IMR-90 (cell line): ENCODE results near the gene ZNF783. TPM values are rescaled to one million over a fixed set of nuclear protein-coding genes. Genes with fewer than 3 reads are reported as not detected.

Experiments
- ATAC-seq: fragments of 200-7000 bp; cut with Tn5 transposase; 2 replicates; pipeline ENCODE4 v1.9.1; 2020; ENCODE audit warnings: low read depth, mild to moderate bottlenecking, moderate library complexity
- BruUV-seq: library from RNA; stranded (reverse); fragments of 400-500 nt; replicated peaks from 2 replicates; lab custom pipeline; 2021; lab: Mats Ljungman, UMichigan
- CTCF ChIA-PET: fragments of 300-600 bp; formaldehyde crosslinking; extraction: SDS; loops from one replicate; lab custom pipeline; 2021; ENCODE audit warnings: antibody characterized with exemption; lab: Yijun Ruan, JAX
- POLR2A ChIA-PET: fragments of 300-600 bp; sonication (Branson Sonifier 250); formaldehyde crosslinking; loops from one replicate; lab custom pipeline; 2022; ENCODE audit warnings: antibody characterized with exemption; ENCODE audit not compliant: unreplicated experiment; lab: Charles Lee
- DNase-seq: peaks from one replicate; pipeline ENCODE4 v3.0.0; 2013
- H2AFZ ChIP-seq: replicated peaks from 2 replicates; pipeline ENCODE3; 2013; ENCODE audit warnings: low read length, mild to moderate bottlenecking; ENCODE audit not compliant: poor library complexity
- H2AK5ac ChIP-seq: 2 replicates; pipeline ENCODE4 v1.6.1; 2013; ENCODE audit warnings: low read depth, low read length, inconsistent platforms
- H2AK9ac ChIP-seq: replicated peaks from 2 replicates; pipeline ENCODE3; 2013; ENCODE audit warnings: mild to moderate bottlenecking, low read depth, low read length, moderate library complexity; ENCODE audit not compliant: poor library complexity
- H2BK120ac ChIP-seq: 2 replicates; pipeline ENCODE4 v1.6.1; 2013; ENCODE audit warnings: low read depth, low read length, inconsistent platforms
- H2BK15ac ChIP-seq: 3 replicates; pipeline ENCODE4 v1.6.1; 2013; ENCODE audit warnings: low read depth, low read length, inconsistent platforms
- H2BK20ac ChIP-seq: 2 replicates; pipeline ENCODE4 v1.6.1; 2013; ENCODE audit warnings: low read depth, mild to moderate bottlenecking, inconsistent platforms, low read length, moderate library complexity
- H2BK5ac ChIP-seq: 2 replicates; pipeline ENCODE4 v1.6.1; 2013; ENCODE audit warnings: mild to moderate bottlenecking, low read depth, low read length, inconsistent platforms; ENCODE audit not compliant: poor library complexity, severe bottlenecking
- H3K14ac ChIP-seq: replicated peaks from 2 replicates; pipeline ENCODE4 v1.6.1; 2013; ENCODE audit warnings: low read depth, low read length, inconsistent platforms
- H3K18ac ChIP-seq: 2 replicates; pipeline ENCODE4 v1.6.1; 2013; ENCODE audit warnings: low read depth, low read length, control low read depth
- H3K23ac ChIP-seq: 2 replicates; pipeline ENCODE4 v1.6.1; 2013; ENCODE audit warnings: low read depth, low read length, inconsistent platforms
- H3K27ac ChIP-seq: 2 replicates; pipeline ENCODE4 v1.5.1; 2013; ENCODE audit warnings: mild to moderate bottlenecking, control low read depth, low read length; ENCODE audit not compliant: insufficient read depth
- H3K27me3 ChIP-seq: 2 replicates; pipeline ENCODE4 v1.6.1; 2013; ENCODE audit warnings: low read length; ENCODE audit not compliant: control insufficient read depth, insufficient read depth
- H3K36me3 ChIP-seq: 2 replicates; pipeline ENCODE4 v1.6.1; 2013; ENCODE audit warnings: low read length, mixed read lengths; ENCODE audit not compliant: control insufficient read depth, insufficient read depth
- H3K4ac ChIP-seq: 2 replicates; pipeline ENCODE4 v1.6.1; 2013; ENCODE audit warnings: low read depth, low read length, inconsistent platforms
- H3K4me1 ChIP-seq: 2 replicates; pipeline ENCODE4 v1.6.1; 2013; ENCODE audit warnings: low read length, mixed read lengths; ENCODE audit not compliant: control insufficient read depth, insufficient read depth
- H3K4me2 ChIP-seq: 2 replicates; pipeline ENCODE4 v1.6.1; 2013; ENCODE audit warnings: low read depth, mild to moderate bottlenecking, control low read depth, low read length, moderate library complexity
- H3K4me3 ChIP-seq: 2 replicates; pipeline ENCODE4 v1.5.1; 2013; ENCODE audit warnings: low read depth, mild to moderate bottlenecking, control low read depth, low read length, moderate library complexity; ENCODE audit not compliant: insufficient read depth
- H3K56ac ChIP-seq: 2 replicates; pipeline ENCODE4 v1.6.1; 2013; ENCODE audit warnings: low read length, inconsistent platforms; ENCODE audit not compliant: insufficient read depth; ENCODE audit errors: extremely low read depth
- H3K79me1 ChIP-seq, 2 experiments: 2 replicates each; pipeline ENCODE4 v1.6.1; 2013; ENCODE audit warnings: low read length in 2 of 2, inconsistent platforms in 1 of 2, low read depth in 1 of 2
- H3K9ac ChIP-seq: 2 replicates; pipeline ENCODE4 v1.6.1; 2013; ENCODE audit warnings: low read depth, low read length, control low read depth
- H3K9me1 ChIP-seq: 2 replicates; pipeline ENCODE4 v1.6.1; 2013; ENCODE audit warnings: low read length, inconsistent platforms; ENCODE audit not compliant: insufficient read depth
- H3K9me3 ChIP-seq: 2 replicates; pipeline ENCODE4 v1.6.1; 2013; ENCODE audit warnings: low read length; ENCODE audit not compliant: control insufficient read depth, insufficient read depth
- H4K20me1 ChIP-seq: 2 replicates; pipeline ENCODE4 v1.6.1; 2013; ENCODE audit warnings: low read length, inconsistent platforms; ENCODE audit not compliant: insufficient read depth
- H4K5ac ChIP-seq: 2 replicates; pipeline ENCODE4 v1.6.1; 2013; ENCODE audit warnings: mild to moderate bottlenecking, low read depth, low read length, control low read depth
- H4K8ac ChIP-seq, 2 experiments: 2 replicates each; pipeline ENCODE4 v1.6.1; 2013; ENCODE audit warnings: low read depth in 2 of 2, low read length in 2 of 2, control low read depth in 1 of 2, inconsistent platforms in 1 of 2
- H4K91ac ChIP-seq: 2 replicates; pipeline ENCODE4 v1.6.1; 2013; ENCODE audit warnings: low read depth, low read length, inconsistent platforms; ENCODE audit not compliant: insufficient read depth
- BHLHE40 ChIP-seq: fragments of 150-350 bp; IDR thresholded peaks from 2 replicates; pipeline ENCODE4 v1.6.1; 2016; ENCODE audit warnings: mild to moderate bottlenecking, low read depth, low read length
- CEBPB ChIP-seq: IDR thresholded peaks from 2 replicates; pipeline ENCODE4 v1.6.1; 2012; ENCODE audit warnings: low read depth, low read length, improper control_type of control experiment
- CHD1 ChIP-seq: IDR thresholded peaks from 2 replicates; pipeline ENCODE4 v1.6.1; 2012; ENCODE audit warnings: low read depth, low read length, improper control_type of control experiment
- FOS ChIP-seq: fragments of 150-350 bp; IDR thresholded peaks from 2 replicates; pipeline ENCODE4 v1.6.1; 2016; ENCODE audit warnings: low read depth, low read length
- MAFK ChIP-seq: IDR thresholded peaks from 2 replicates; pipeline ENCODE4 v1.6.1; 2012; ENCODE audit warnings: low read depth, low read length, improper control_type of control experiment
- MAZ ChIP-seq: IDR thresholded peaks from 2 replicates; pipeline ENCODE4 v1.6.1; 2012; ENCODE audit warnings: low read depth, mild to moderate bottlenecking, low read length, improper control_type of control experiment, moderate library complexity, borderline replicate concordance
- MXI1 ChIP-seq: IDR thresholded peaks from 2 replicates; pipeline ENCODE4 v1.6.1; 2012; ENCODE audit warnings: low read depth, mild to moderate bottlenecking, low read length, moderate library complexity, borderline replicate concordance
- NFE2L2 ChIP-seq: fragments of 150-350 bp; IDR thresholded peaks from 2 replicates; pipeline ENCODE4 v1.6.1; 2016; ENCODE audit warnings: low read depth, mild to moderate bottlenecking, low read length
- POLR2A ChIP-seq: IDR thresholded peaks from 2 replicates; pipeline ENCODE4 v1.6.1; 2012; ENCODE audit warnings: mild to moderate bottlenecking, low read depth, low read length
- RAD21 ChIP-seq: IDR thresholded peaks from 2 replicates; pipeline ENCODE4 v1.6.1; 2012; ENCODE audit warnings: low read length, improper control_type of control experiment
- RCOR1 ChIP-seq: IDR thresholded peaks from 2 replicates; pipeline ENCODE4 v1.6.1; 2012; ENCODE audit warnings: mild to moderate bottlenecking, low read length, improper control_type of control experiment; ENCODE audit not compliant: insufficient replicate concordance
- RFX5 ChIP-seq: IDR thresholded peaks from 2 replicates; pipeline ENCODE4 v1.8.0; 2012; ENCODE audit warnings: low read depth, mild to moderate bottlenecking, low read length, moderate library complexity
- SMC3 ChIP-seq: fragments of 150-350 bp; IDR thresholded peaks from 2 replicates; pipeline ENCODE4 v1.6.1; 2016; ENCODE audit warnings: low read depth, mild to moderate bottlenecking, antibody characterized with exemption, low read length, moderate library complexity
- USF2 ChIP-seq: fragments of 150-350 bp; IDR thresholded peaks from 2 replicates; pipeline ENCODE4 v1.6.1; 2017; ENCODE audit warnings: mild to moderate bottlenecking, antibody characterized with exemption, low read length, low read depth
- WGBS, 2 experiments: methylation state at CpG; one replicate each; pipeline versions ENCODE4 v1.1.5 to v1.1.7; 2013; ENCODE audit warnings: missing lambda C conversion rate in 2 of 2; ENCODE audit not compliant: insufficient read length in 1 of 2; ENCODE audit errors: extremely low coverage in 2 of 2; 5-methylcytosine and 5-hydroxymethylcytosine counted together
- dilution Hi-C: fragments of 300-500 bp; cut with HindIII; formaldehyde crosslinking; loops from one replicate; pipeline ENCODE4 v1.14.3; 2018; ENCODE audit warnings: low sequenced_read_pairs; ENCODE audit not compliant: unreplicated experiment
- in situ Hi-C: fragments of 300-500 bp; cut with MboI; formaldehyde crosslinking; loops from 3 replicates; pipeline ENCODE4 v1.14.3; 2019; ENCODE audit warnings: low sequenced_read_pairs, inconsistent platforms, mixed read lengths
- intact Hi-C: fragments of 100-400 bp; cut with micrococcal nuclease; formaldehyde crosslinking; loops from 2 replicates; pipeline ENCODE4 v1.10.0; 2022
- polyA plus RNA-seq, 3 experiments: library from polyadenylated mRNA; depleted of rRNA; stranded (reverse); fragments of >200 nt; gene quantifications; 2 replicates each; pipeline ENCODE4 v1.2.3, GENCODE V29; 2012; ENCODE audit warnings: low replicate concordance in 1 of 3
- total RNA-seq: library from RNA; depleted of rRNA; stranded (reverse); fragments of >200 nt; gene quantifications from 2 replicates; pipeline ENCODE4 v1.2.3, GENCODE V29; 2012
- TF ChIP-seq, protein P1 (sequence below): fragments of 150-350 bp; IDR thresholded peaks from 2 replicates; pipeline ENCODE4 v1.6.1; 2016; ENCODE audit warnings: low read depth, mild to moderate bottlenecking, low read length, moderate library complexity, borderline replicate concordance
- TF ChIP-seq, protein P2 (sequence below): conservative IDR thresholded peaks from 2 replicates; pipeline ENCODE4 v1.5.1; 2012; ENCODE audit warnings: mild to moderate bottlenecking, low read depth, low read length, improper control_type of control experiment

Gene ZNF783
- total and polyA plus RNA-seq, 2 of the 4 experiments (the other 2 are of a cell fraction), result 2.3 to 7.2 TPM

- CTCF ChIA-PET, result no interaction called here
These were observed 4.8 kb upstream of the ZNF783 start for GRCh38 chr7:149257146-149257545.

More at GRCh38 chr7:149257146-149257545, 4.8 kb upstream of the ZNF783 start:
- H3K27me3 ChIP-seq, result no peaks in the 10 kb centered on the region
- no peak overlapping the region for H2AFZ ChIP-seq
- H3K9me1 ChIP-seq, result peaks cover 8% of the 10 kb centered on the region; the same call in 1 of the 2 replicates
- H4K91ac ChIP-seq, result no peak overlapping the region
- no peak overlapping the region for H4K8ac ChIP-seq
- H3K4me2 ChIP-seq, result no peak overlapping the region
- no peak overlapping the region for H2AK5ac ChIP-seq
- H3K23ac ChIP-seq, result no peak overlapping the region
- dilution Hi-C loops (no loop called here), intact Hi-C loops (no loop called here), in situ Hi-C loops (no loop called here)
- POLR2A ChIA-PET, result no interaction called here
- H3K9ac ChIP-seq, result no peak overlapping the region
- DNase-seq, result peak; percentile 56
- no peak overlapping the region for H2BK120ac ChIP-seq
- ATAC-seq, result no peak
- H3K27ac ChIP-seq, result no peak overlapping the region
- no peak overlapping the region for H3K18ac ChIP-seq
- H2BK15ac ChIP-seq, result no peak overlapping the region
- peaks cover 34% of the 10 kb centered on the region for H3K36me3 ChIP-seq
- WGBS, 2 experiments, result no CpG with 5 or more reads among the region's 2 CpGs
- H3K9me3 ChIP-seq, result no peaks in the 10 kb centered on the region
- no peak overlapping the region for H4K5ac ChIP-seq
- no peak overlapping the region for H2BK20ac ChIP-seq
- no peak overlapping the region for H2AK9ac ChIP-seq
- H3K4me1 ChIP-seq, result peaks cover 3% of the 10 kb centered on the region
- no peak overlapping the region for H3K56ac ChIP-seq
- H4K20me1 ChIP-seq, result no peaks in the 10 kb centered on the region
- no peak overlapping the region for H2BK5ac ChIP-seq
- no TSS peak for BruUV-seq
- TF ChIP-seq POLR2A (no peak), BHLHE40 (no peak), FOS (no peak), NFE2L2 (no peak), RFX5 (no peak), CEBPB (no peak), MAZ (no peak), USF2 (no peak), MXI1 (no peak), RCOR1 (no peak), CHD1 (no peak), SMC3 (no peak), RAD21 (no peak), MAFK (no peak)
- TF ChIP-seq, protein P1, sequence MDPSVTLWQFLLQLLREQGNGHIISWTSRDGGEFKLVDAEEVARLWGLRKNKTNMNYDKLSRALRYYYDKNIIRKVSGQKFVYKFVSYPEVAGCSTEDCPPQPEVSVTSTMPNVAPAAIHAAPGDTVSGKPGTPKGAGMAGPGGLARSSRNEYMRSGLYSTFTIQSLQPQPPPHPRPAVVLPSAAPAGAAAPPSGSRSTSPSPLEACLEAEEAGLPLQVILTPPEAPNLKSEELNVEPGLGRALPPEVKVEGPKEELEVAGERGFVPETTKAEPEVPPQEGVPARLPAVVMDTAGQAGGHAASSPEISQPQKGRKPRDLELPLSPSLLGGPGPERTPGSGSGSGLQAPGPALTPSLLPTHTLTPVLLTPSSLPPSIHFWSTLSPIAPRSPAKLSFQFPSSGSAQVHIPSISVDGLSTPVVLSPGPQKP, result no peak
- TF ChIP-seq, protein P2, sequence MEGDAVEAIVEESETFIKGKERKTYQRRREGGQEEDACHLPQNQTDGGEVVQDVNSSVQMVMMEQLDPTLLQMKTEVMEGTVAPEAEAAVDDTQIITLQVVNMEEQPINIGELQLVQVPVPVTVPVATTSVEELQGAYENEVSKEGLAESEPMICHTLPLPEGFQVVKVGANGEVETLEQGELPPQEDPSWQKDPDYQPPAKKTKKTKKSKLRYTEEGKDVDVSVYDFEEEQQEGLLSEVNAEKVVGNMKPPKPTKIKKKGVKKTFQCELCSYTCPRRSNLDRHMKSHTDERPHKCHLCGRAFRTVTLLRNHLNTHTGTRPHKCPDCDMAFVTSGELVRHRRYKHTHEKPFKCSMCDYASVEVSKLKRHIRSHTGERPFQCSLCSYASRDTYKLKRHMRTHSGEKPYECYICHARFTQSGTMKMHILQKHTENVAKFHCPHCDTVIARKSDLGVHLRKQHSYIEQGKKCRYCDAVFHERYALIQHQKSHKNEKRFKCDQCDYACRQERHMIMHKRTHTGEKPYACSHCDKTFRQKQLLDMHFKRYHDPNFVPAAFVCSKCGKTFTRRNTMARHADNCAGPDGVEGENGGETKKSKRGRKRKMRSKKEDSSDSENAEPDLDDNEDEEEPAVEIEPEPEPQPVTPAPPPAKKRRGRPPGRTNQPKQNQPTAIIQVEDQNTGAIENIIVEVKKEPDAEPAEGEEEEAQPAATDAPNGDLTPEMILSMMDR, result no peak
- H3K14ac ChIP-seq, result no peak overlapping the region
- H3K4ac ChIP-seq, result no peak overlapping the region
- no peak overlapping the region for H3K4me3 ChIP-seq
- peaks cover 8 to 12% of the 10 kb centered on the region in 2 experiments; a peak in 1 of 4 replicates for H3K79me1 ChIP-seq
